GM12873 (cell line): ENCODE data around the gene INA.

ENCODE experiments used
- CTCF ChIP-seq: IDR thresholded peaks from 2 replicates; pipeline ENCODE4 v1.5.1; 2012; ENCODE audit warnings: low read depth, mild to moderate bottlenecking, moderate library complexity, low read length, control low read depth; ENCODE audit not compliant: insufficient read depth; ENCODE audit errors: missing control alignments

The INA gene

GRCh38 chr10:103276251-103276895 lies 565 bp upstream of the INA start:
- TF ChIP-seq CTCF = no peak

- TF ChIP-seq CTCF = no peak
Observed at GRCh38 chr10:103277713-103278536, 987 bp downstream of the INA start.

- TF ChIP-seq CTCF = no peak
Observed at GRCh38 chr10:103278537-103278823, 1.5 kb downstream of the INA start.

- TF ChIP-seq CTCF = no peak
Observed at GRCh38 chr10:103278862-103279298, 1.9 kb downstream of the INA start.

GRCh38 chr10:103280031-103280430 lies 3.1 kb downstream of the INA start:
- no peak for TF ChIP-seq CTCF

GRCh38 chr10:103280506-103280905 lies 3.6 kb downstream of the INA start:
- no peak for TF ChIP-seq CTCF

- TF ChIP-seq CTCF = no peak
Observed at GRCh38 chr10:103281753-103282152, 4.8 kb downstream of the INA start.
